Lower leg skin (tissue), 3 donors: ENCODE results near the gene DECR2.

Source experiments
- CTCF ChIP-seq, 3 donors: fragments of 450-650 bp; IDR thresholded peaks; one replicate each; pipeline ENCODE4 v1.5.1; 2016; ENCODE audit warnings: antibody characterized with exemption in 3 of 3, mild to moderate bottlenecking in 3 of 3, moderate library complexity in 2 of 3
- POLR2A ChIP-seq, 2 donors: fragments of 450-650 bp; IDR thresholded peaks; one replicate each; pipeline ENCODE4 v1.6.1; 2016 to 2017; ENCODE audit warnings: antibody characterized with exemption in 2 of 2, mild to moderate bottlenecking in 1 of 2, moderate library complexity in 1 of 2

DNA sequence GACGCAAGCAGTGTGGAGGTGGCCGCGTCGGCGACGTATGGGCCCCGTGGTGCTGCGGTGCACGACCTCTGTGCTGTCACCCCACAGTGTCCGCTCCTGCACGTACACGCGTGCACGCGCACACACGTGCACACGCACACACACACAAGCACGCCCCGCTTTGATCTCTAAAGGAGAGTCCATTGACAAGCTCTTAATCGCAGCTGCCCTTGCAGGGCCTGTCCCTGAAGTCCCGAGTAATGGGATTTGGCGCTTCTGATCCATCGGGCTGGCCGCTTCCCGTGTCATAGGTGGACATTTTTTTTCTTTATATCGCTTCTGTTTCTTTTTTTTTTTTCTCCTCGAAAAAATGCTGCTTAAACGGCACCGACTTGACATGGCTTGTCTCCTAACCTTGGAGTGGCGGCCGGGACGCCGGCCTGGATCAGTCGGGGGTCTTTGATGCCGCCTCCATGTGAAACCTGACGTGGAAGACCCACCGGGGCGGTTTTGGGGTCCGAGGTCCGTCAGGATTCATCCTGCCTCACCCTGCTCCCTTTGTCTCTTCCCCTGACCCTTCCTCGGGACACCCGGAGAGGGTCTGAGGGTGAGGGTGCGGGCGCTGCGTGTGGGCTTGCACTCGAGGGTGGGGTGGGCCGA lies 40.9 kb upstream of the DECR2 start:
- TF ChIP-seq POLR2A (IDR thresholded peaks at IDR 0.05): no peak
- no peak for TF ChIP-seq CTCF (IDR thresholded peaks at IDR 0.05)
